AG04449 (cell line): ENCODE data around the gene MZB1.

Experiments used
- CTCF ChIA-PET: fragments of 350-600 bp; formaldehyde crosslinking; extraction: SDS; loops from one replicate; lab custom pipeline; 2021; ENCODE audit warnings: antibody characterized with exemption; lab: Yijun Ruan, JAX
- POLR2A ChIA-PET: fragments of 400-600, 350-600 bp; formaldehyde crosslinking; extraction: SDS; loops from one replicate; lab custom pipeline; 2020; ENCODE audit warnings: antibody characterized with exemption, inconsistent platforms; lab: Yijun Ruan, JAX
- DNase-seq: peaks from one replicate; pipeline ENCODE4 v3.0.0-alpha.2; 2010; ENCODE audit warnings: low read depth, low spot score
- H3K4me3 ChIP-seq: 2 replicates; pipeline ENCODE4 v1.5.1; 2011; ENCODE audit warnings: low read depth, mild to moderate bottlenecking, control low read depth, low read length
- CTCF ChIP-seq: IDR thresholded peaks from one replicate; pipeline ENCODE4 v1.5.1; 2011; ENCODE audit warnings: mild to moderate bottlenecking, moderate library complexity, low read length, control low read depth, inconsistent platforms; ENCODE audit not compliant: insufficient read depth; ENCODE audit errors: missing control alignments

MZB1 gene

GRCh38 chr5:139407517-139407916 lies 17.8 kb upstream of the MZB1 start:
- TF ChIP-seq CTCF, result no peak
- no peak for DNase-seq
- H3K4me3 ChIP-seq, result no peak overlapping the region
- CTCF ChIA-PET, result interaction anchor here (1.2 to 9.7 kb wide), 3 partner anchors 14 to 109 kb away, joined by 4 to 103 read pairs (median 93); no protein-coding TSS in a partner anchor
- POLR2A ChIA-PET, result no interaction called here

GRCh38 chr5:139406963-139407362 lies 17.2 kb upstream of the MZB1 start:
- TF ChIP-seq CTCF, result no peak
- CTCF ChIA-PET, result interaction anchor here (0.8 to 7.3 kb wide), 4 partner anchors 15 to 168 kb away, joined by 3 to 93 read pairs (median 4); no protein-coding TSS in a partner anchor
- H3K4me3 ChIP-seq, result no peak overlapping the region
- POLR2A ChIA-PET, result no interaction called here
- DNase-seq, result no peak

GRCh38 chr5:139404484-139404840 lies 14.7 kb upstream of the MZB1 start:
- DNase-seq, result no peak
- H3K4me3 ChIP-seq, result peak overlapping the region; percentile 29; the same call in 1 of the 2 replicates
- POLR2A ChIA-PET, result interaction anchor here (1.0 kb wide), 1 partner anchor 133 kb away, joined by 4 read pairs; no protein-coding TSS in a partner anchor
- TF ChIP-seq CTCF, result no peak
- CTCF ChIA-PET, result interaction anchor here (2.8 kb wide), 1 partner anchor 18 kb away, joined by 12 read pairs; no protein-coding TSS in a partner anchor

- H3K4me3 ChIP-seq, result peak within 1 kb of the TSS; percentile 69
- no peak for TF ChIP-seq CTCF
- peak; percentile 84 for DNase-seq
- ChIA-PET POLR2A (interaction anchor here (1.0 kb wide), 2 partner anchors 15 to 133 kb away, joined by 3 to 4 read pairs; no protein-coding TSS in a partner anchor), CTCF (interaction anchor here (1.2 to 2.8 kb wide), 3 partner anchors 15 to 230 kb away, joined by 3 to 12 read pairs (median 3); no protein-coding TSS in a partner anchor)
These were observed 14.2 kb upstream of the MZB1 start, which contains the start of gene SPATA24 for GRCh38 chr5:139403787-139404483. Gene SPATA24 (minus strand): TSS chr5:139404089. CDS start chr5:139404060, 29 bp downstream.

- H3K4me3 ChIP-seq, result peak overlapping the region; percentile 69
- ChIA-PET POLR2A (interaction anchor here (1.0 kb wide), 2 partner anchors 15 to 132 kb away, joined by 3 to 4 read pairs; no protein-coding TSS in a partner anchor), CTCF (interaction anchor here (0.9 to 2.8 kb wide), 5 partner anchors 9 to 231 kb away, joined by 3 to 12 read pairs (median 3); no protein-coding TSS in a partner anchor)
- TF ChIP-seq CTCF, result no peak
- DNase-seq, result no peak
These were observed 13.7 kb upstream of the MZB1 start for GRCh38 chr5:139403418-139403786.

GRCh38 chr5:139402561-139403158 lies 12.9 kb upstream of the MZB1 start:
- POLR2A ChIA-PET, result no interaction called here
- CTCF ChIA-PET, result interaction anchor here (0.8 to 2.8 kb wide), 10 partner anchors 8 to 232 kb away, joined by 3 to 12 read pairs (median 3); no protein-coding TSS in a partner anchor
- no peak overlapping the region for H3K4me3 ChIP-seq
- TF ChIP-seq CTCF, result peak; percentile 19
- DNase-seq, result no peak
